HepG2 (cell line): ENCODE data around the gene CDH13. TPM values are rescaled to one million over a fixed set of nuclear protein-coding genes. Genes with fewer than 3 reads are reported as not detected.

Source experiments
- ATAC-seq: fragments of 200-7000 bp; cut with Tn5 transposase; 3 replicates; pipeline ENCODE4 v1.9.1; 2020; ENCODE audit warnings: mild to moderate bottlenecking, moderate library complexity
- BruUV-seq: library from RNA; stranded (reverse); fragments of 400-500 nt; replicated peaks from 2 replicates; lab custom pipeline; 2021; lab: Mats Ljungman, UMichigan
- CTCF ChIA-PET: fragments of 300-600 bp; formaldehyde crosslinking; extraction: SDS; loops from one replicate; lab custom pipeline; 2021; ENCODE audit warnings: low total read pairs, inconsistent platforms, low intra/inter-chr PET ratio; lab: Yijun Ruan, JAX
- POLR2A ChIA-PET: fragments of 350-600 bp; sonication (Branson Sonifier 250); formaldehyde crosslinking; loops from one replicate; lab custom pipeline; 2020; ENCODE audit warnings: antibody characterized with exemption, inconsistent platforms; lab: Yijun Ruan, JAX
- DNase-seq: peaks from one replicate; pipeline ENCODE4 v3.0.0-alpha.2; 2015; ENCODE audit warnings: low spot score
- FAIRE-seq: peaks from 3 replicates; lab custom pipeline; 2011; peaks lifted over from hg19 to GRCh38; lab: Jason Lieb, UNC
- H2AFZ ChIP-seq: one replicate; pipeline ENCODE4 v1.6.1; 2011; ENCODE audit warnings: low read length, inconsistent platforms
- H3K27ac ChIP-seq: fragments of 300-600 bp; 3 replicates; pipeline ENCODE4 v1.8.0; 2011; ENCODE audit warnings: mixed run types, mild to moderate bottlenecking, mixed read lengths, low read length, inconsistent platforms; ENCODE audit not compliant: insufficient read depth; ENCODE audit errors: extremely low read length
- H3K27me3 ChIP-seq, 2 experiments: fragments of 200-600 bp in 1 of 2; 2 replicates in 1 of 2; 3 replicates in 1 of 2; pipeline versions ENCODE4 v1.6.0 to v1.8.0; 2011; ENCODE audit warnings: low read length in 2 of 2, mild to moderate bottlenecking in 2 of 2, moderate library complexity in 2 of 2, inconsistent platforms in 1 of 2; ENCODE audit not compliant: insufficient read depth in 2 of 2, control insufficient read depth in 1 of 2
- H3K36me3 ChIP-seq, 2 experiments: fragments of 200-600 bp in 1 of 2; replicated peaks in 1 of 2; 2 replicates in 1 of 2; 3 replicates in 1 of 2; pipeline versions ENCODE4 v1.5.1 to v1.8.0; 2011; ENCODE audit warnings: low read length in 2 of 2, inconsistent platforms in 1 of 2; ENCODE audit not compliant: insufficient read depth in 2 of 2, control insufficient read depth in 1 of 2
- H3K4me1 ChIP-seq: 2 replicates; pipeline ENCODE4 v1.5.1; 2012; ENCODE audit warnings: low read length, inconsistent platforms; ENCODE audit not compliant: insufficient read depth
- H3K4me2 ChIP-seq: 2 replicates; pipeline ENCODE4 v1.6.0; 2011; ENCODE audit warnings: low read depth, low read length, inconsistent platforms
- H3K4me3 ChIP-seq, 3 experiments: fragments of 200-600 bp in 1 of 3; sonication (generic), shearing (Covaris generic) in 1 of 3; replicated peaks in 1 of 3; 2 replicates each; pipeline ENCODE4 v1.5.1; 2011 to 2016; ENCODE audit warnings: low read length in 3 of 3, inconsistent platforms in 2 of 3, low read depth in 2 of 3, mild to moderate bottlenecking in 2 of 3, control low read depth in 1 of 3, mixed read lengths in 1 of 3; ENCODE audit not compliant: insufficient read depth in 1 of 3
- H3K79me2 ChIP-seq: one replicate; pipeline ENCODE4 v1.6.1; 2011; ENCODE audit warnings: low read length, inconsistent platforms; ENCODE audit not compliant: insufficient read depth
- H3K9ac ChIP-seq: 2 replicates; pipeline ENCODE4 v1.6.0; 2011; ENCODE audit warnings: mild to moderate bottlenecking, low read depth, low read length, inconsistent platforms; ENCODE audit not compliant: insufficient read depth
- H3K9me3 ChIP-seq: 2 replicates; pipeline ENCODE4 v1.5.1; 2012; ENCODE audit warnings: mild to moderate bottlenecking, low read length
- H4K20me1 ChIP-seq: 2 replicates; pipeline ENCODE4 v1.6.0; 2011; ENCODE audit warnings: inconsistent platforms, mild to moderate bottlenecking, low read length, moderate library complexity; ENCODE audit not compliant: insufficient read depth
- JARID2 ChIP-seq: sonication (generic); formaldehyde crosslinking; IDR thresholded peaks from 2 replicates; pipeline ENCODE4 v1.8.1; 2023; ENCODE audit warnings: missing genetic modification reagents, inconsistent platforms; ENCODE audit not compliant: insufficient replicate concordance
- PREB ChIP-seq: sonication (generic); formaldehyde crosslinking; IDR thresholded peaks from 2 replicates; pipeline ENCODE4 v1.4.0; 2020; ENCODE audit warnings: missing genetic modification reagents
- RNF219 ChIP-seq: sonication (generic); formaldehyde crosslinking; IDR thresholded peaks from 2 replicates; pipeline ENCODE4 v1.5.0; 2020; ENCODE audit warnings: mild to moderate bottlenecking, missing genetic modification reagents
- SMARCC2 ChIP-seq: fragments of 450-650 bp; IDR thresholded peaks from 2 replicates; pipeline ENCODE4 v1.6.1; 2017; ENCODE audit warnings: antibody characterized with exemption, mild to moderate bottlenecking
- WGBS: methylation state at CpG from one replicate; pipeline ENCODE4 v1.1.6; 2017; ENCODE audit warnings: low lambda C conversion rate; 5-methylcytosine and 5-hydroxymethylcytosine counted together
- in situ Hi-C: cut with HindIII; loops from 2 replicates; pipeline ENCODE4 v1.10.0; 2017; ENCODE audit warnings: low pct_unique_long_range_greater_than_20kb; ENCODE audit not compliant: extremely low pct_ligation_motif_present
- intact Hi-C: fragments of 100-400 bp; cut with micrococcal nuclease; formaldehyde crosslinking; loops from one replicate; pipeline ENCODE4 v1.10.0; 2022; ENCODE audit not compliant: unreplicated experiment
- polyA plus RNA-seq, 8 experiments: library from polyadenylated mRNA; depleted of rRNA in 3 of 8; stranded (reverse) in 7 of 8; unstranded in 1 of 8; fragments of >200 nt; fragmentation: Illumina TruSeq in 4 of 8; extraction: Trizol in 4 of 8; gene quantifications; 2 replicates each; pipeline versions ENCODE4 v1.2.1 to v1.2.3, GENCODE V29; 2011 to 2016; ENCODE audit warnings: low read depth in 4 of 8, missing spikeins in 1 of 8, mixed read lengths in 1 of 8; ENCODE audit not compliant: insufficient read depth in 1 of 8
- total RNA-seq, 5 experiments: library from RNA; depleted of rRNA; stranded (reverse); fragments of >200 nt; fragmentation: Illumina TruSeq; extraction: Trizol; gene quantifications; 2 replicates each; pipeline ENCODE4 v1.2.3, GENCODE V29; 2016; ENCODE audit warnings: low read depth in 1 of 5

Gene CDH13
- total and polyA plus RNA-seq, 2 of the 13 experiments (the other 11 are each of a cell fraction or from before 2014, with no cell fraction given) = not detected

- no peak for TF ChIP-seq RNF219 (CRISPR knock-in tag)
- no peak for TF ChIP-seq PREB (CRISPR knock-in tag)
- no peak for TF ChIP-seq JARID2 (CRISPR knock-in tag)
- no peak for TF ChIP-seq SMARCC2
- H3K79me2 ChIP-seq = no peaks in the 10 kb centered on the region
- DNase-seq (no peak), FAIRE-seq (no peak), ATAC-seq (no peak)
- H2AFZ ChIP-seq = no peak overlapping the region
- POLR2A ChIA-PET = no interaction called here
- 40% methylated on average over 10 of the region's 10 CpGs for WGBS
- H3K4me3 ChIP-seq = no peak overlapping the region
- no peaks in the 10 kb centered on the region for H4K20me1 ChIP-seq
- intact Hi-C loops = no loop called here
- no TSS peak for BruUV-seq
- no peak overlapping the region for H3K9ac ChIP-seq
- H3K27ac ChIP-seq = no peak overlapping the region
- H3K36me3 ChIP-seq = no peaks in the 10 kb centered on the region
- H3K9me3 ChIP-seq = no peaks in the 10 kb centered on the region
- H3K4me1 ChIP-seq = no peaks in the 10 kb centered on the region
- in situ Hi-C loops = no loop called here
- H3K27me3 ChIP-seq = peaks cover 1 to 17% of the 10 kb centered on the region in 2 experiments; a peak in 3 of 5 replicates
- CTCF ChIA-PET = no interaction called here
- no peak overlapping the region for H3K4me2 ChIP-seq
Measured at GRCh38 chr16:83727018-83727417, 1100.2 kb downstream of the CDH13 start.
